ENCODE measurements around the gene SART3.

Gene SART3, protein sequence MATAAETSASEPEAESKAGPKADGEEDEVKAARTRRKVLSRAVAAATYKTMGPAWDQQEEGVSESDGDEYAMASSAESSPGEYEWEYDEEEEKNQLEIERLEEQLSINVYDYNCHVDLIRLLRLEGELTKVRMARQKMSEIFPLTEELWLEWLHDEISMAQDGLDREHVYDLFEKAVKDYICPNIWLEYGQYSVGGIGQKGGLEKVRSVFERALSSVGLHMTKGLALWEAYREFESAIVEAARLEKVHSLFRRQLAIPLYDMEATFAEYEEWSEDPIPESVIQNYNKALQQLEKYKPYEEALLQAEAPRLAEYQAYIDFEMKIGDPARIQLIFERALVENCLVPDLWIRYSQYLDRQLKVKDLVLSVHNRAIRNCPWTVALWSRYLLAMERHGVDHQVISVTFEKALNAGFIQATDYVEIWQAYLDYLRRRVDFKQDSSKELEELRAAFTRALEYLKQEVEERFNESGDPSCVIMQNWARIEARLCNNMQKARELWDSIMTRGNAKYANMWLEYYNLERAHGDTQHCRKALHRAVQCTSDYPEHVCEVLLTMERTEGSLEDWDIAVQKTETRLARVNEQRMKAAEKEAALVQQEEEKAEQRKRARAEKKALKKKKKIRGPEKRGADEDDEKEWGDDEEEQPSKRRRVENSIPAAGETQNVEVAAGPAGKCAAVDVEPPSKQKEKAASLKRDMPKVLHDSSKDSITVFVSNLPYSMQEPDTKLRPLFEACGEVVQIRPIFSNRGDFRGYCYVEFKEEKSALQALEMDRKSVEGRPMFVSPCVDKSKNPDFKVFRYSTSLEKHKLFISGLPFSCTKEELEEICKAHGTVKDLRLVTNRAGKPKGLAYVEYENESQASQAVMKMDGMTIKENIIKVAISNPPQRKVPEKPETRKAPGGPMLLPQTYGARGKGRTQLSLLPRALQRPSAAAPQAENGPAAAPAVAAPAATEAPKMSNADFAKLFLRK

DNA sequence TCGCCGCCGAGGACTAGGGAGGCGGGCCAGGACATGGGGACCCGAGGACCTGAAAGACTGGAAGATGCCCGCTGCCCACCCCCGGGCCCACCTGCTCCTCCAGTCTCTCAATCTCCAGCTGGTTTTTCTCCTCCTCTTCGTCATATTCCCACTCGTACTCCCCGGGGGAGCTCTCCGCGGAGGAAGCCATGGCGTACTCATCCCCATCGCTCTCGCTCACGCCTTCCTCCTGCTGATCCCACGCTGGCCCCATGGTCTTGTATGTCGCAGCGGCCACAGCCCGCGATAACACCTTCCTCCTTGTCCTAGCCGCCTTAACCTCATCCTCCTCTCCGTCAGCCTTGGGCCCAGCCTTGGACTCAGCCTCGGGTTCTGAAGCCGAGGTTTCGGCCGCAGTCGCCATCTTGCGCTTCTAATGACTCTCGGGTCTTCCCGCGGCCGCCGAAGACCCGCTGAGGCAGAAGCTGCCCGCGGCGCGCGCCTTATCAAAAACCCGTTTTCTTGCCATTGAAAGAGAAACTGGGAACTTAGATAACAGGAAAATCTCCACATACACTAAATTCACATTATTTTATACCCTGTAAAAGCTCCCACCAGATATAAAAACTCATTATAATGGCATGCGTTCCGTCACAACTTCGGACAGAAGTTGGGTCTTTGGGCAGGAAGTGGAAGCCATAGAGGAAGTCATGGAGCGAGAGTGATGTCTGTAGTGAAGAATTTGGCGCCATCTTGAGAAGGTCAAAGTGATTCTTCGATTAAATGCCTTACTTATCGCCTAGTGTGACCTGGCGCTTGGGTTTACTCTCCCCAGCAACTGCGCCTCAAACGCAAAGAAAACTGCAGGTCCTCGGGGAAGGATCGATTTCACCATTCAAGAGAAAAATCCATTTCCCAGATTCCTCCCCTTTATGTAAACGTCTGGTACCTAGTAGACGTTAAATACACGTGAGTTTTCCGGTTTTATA is at the start of gene SART3:
Gene SART3 (minus strand): TSS at position 422 of the 968 bp plus-strand sequence. CDS start 19 bp downstream, at position 403.
- DNase-seq: peak; percentile 75

DNA sequence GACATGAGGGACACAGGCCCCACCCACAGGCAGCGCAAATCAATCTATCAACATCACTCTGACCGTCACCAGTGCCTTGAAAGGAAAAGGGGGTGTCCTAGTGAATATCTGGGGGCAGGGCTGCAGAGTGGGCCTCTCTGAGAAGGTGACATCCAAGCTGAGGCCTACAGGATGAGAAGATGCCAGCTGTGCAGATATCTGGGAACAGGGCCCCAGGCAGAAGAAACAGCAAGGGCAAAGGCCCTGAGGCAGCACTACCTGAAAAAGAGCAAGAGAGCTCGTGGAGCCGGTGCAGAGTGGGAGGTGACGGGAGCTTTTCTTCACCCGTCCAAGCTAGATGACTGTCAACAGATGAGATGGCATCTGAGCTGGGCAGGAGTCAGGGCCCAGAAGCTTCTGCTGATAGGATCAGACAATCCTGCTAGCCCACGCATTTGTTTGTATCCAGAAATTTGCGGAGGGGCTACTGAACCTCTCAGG is 49.4 kb upstream of the SART3 start:
- no peak for DNase-seq

DNA sequence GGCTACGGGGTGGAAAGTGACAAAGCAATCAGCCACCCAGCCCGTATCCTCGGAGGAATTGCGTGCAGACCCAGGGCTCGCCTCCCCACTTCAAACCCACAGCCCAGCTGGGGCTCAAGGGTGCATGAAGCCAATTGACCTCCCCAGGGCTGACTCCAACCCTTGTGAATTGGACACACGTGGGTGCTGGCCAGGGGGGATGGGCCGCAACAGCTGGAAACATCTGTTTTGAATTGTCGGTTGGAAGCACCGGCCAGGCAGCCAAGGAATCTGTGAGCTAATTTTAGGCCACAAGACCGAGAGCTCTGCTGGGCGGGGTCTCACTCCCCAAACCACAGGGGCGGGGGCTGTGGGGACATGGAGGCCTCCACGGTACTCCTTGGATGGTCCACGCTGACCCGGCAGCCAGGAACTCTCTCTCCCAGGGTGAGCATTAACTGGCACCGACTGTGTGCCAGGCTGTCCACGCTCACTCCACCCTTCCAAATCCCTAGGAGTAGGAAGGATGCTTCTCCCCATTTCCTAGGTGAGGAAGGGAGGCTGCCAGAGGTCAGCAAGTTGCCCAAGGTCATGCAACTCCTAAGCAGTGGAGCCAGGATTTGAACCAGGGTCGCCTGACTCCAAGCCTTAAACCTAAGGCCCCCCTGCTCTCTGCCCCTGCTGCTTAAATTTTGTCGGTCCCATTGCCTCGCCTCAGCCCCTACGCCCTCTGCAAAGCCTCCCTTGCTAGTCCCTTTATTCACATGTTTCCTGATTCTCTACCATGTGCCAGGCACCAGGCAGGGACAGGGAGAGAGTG is 48.8 kb upstream of the SART3 start:
- no peak for DNase-seq

DNA sequence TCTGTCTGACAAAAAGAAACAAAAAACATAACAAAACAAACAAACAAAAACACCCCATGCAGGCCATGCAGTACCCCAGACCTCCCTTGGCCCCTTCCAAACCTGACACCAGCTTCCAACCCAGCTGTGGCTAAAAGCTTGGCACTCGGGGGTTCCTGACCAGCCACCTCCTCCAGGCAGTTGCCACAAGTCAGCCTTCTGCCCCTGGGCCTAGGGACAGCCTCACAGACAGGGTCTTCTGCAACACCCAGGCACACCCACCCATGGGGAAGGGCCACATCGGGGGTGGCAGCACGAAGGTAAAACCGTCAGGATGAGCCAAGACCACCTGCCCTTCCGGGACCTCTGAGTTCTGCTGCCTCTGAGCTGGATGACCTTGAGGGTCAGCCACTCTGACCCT is 47.6 kb upstream of the SART3 start:
- DNase-seq: no peak

DNA sequence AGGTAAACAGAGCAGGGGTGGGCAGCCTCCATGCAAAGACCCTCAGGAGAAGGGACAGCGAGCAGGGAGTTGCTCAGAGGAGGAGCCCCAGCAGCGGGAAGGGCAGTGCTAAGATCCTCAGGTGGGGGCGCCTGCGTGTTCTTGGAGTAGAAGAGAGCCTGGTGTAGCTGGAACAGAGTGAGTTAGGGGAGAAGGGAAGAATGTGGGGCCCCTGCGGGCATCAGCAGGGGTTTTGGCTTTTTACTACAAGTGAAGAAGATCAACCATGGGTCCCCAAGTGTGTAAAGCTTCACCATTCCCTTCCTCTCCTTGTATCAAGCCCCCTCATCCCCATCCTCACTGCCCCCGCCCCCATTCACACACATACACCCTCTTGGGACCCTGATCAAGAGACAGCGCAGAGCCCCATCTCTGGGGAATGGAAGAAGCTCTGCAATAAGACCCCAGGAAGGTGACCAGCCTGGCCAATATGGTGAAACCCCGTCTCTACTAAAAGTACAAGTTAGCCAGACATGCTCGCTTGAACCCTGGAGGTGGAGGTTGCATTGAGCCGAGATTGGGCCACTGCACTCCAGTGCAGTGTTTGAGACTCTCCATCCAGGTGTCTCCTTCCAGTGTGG is 47.1 kb upstream of the SART3 start:
- DNase-seq: no peak

DNA sequence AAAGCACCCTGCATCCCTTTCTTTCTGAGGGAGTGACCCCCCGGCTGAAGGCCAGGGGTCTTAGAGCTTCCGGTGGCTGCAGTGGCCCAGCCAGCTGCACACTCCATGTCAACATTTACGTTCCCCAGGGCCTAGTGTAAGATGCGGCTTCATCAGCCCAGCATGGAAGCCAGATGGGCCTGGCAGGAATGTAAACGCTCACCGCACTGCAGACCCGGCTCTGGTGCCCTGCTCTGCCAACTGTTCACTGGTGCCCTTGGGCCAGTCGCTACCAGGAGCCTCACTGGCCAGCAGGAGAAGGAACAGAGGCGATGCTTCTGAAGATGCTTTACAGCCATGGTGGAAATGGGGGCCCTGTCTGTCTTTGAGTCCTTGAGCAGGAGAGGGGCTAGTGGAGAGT is 45.5 kb upstream of the SART3 start:
- DNase-seq: no peak

DNA sequence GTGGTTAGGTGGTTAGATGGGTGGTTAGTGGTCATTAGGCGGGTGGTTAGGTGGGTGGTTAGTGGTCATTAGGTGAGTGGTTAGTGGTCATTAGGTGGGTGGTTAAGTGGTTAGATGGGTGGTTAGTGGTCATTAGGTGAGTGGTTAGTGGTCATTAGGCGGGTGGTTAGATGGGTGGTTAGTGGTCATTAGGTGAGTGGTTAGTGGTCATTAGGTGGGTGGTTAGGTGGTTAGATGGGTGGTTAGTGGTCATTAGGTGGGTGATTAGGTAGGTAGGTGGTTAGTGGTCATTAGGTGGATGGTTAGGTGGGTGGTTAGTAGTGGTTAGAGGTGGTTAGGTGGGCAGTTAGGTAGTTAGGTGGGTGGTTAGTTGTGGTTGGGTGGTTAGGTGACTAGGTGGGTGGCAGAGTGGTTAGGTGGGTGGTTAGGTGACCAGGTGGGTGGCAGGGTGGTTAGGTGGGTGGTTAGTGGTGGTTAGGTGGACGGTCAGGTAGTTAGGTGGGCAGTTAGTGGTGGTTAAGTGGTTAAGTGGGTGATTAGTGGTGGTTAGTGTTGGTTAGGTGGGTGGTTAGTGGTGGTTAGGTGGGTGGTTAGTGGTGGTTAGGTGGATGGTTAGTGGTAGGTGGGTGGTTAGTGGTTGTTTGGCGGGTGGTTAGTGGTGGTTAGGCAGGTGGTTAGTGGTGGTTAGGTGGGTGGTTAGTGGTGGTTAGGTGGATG is 44.9 kb upstream of the SART3 start:
- DNase-seq: no peak

DNA sequence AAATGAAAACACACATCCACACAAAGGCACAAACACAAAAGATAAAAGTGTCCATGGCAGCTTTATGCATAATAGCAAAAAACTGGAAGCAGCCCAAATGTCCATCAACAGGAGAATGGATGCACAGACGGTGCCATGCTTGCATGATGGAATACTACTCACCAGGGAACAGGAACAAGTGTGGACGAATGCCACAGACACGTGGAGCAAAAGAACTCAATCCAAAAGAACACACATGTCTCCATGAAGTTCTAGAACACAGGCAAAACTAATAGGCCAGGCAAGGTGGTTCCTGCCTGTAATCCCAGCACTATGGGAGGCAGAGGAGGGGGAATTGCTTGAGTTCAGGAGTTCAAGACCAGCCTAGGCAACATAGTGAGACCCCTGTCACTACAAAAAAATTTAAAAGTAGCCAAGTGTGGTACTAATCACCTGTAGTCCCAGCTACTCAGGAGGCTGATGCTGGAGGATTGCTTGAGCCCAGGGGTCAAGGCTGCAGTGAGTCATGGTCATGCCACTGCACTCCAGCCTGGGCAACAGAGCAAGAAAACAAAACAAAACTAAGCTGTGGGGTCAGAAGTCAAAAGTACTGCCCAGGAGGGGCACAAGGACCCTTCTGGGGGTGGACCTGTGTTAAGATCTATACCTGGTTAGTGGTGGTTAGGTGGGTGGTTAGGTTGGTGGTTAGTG is 44.2 kb upstream of the SART3 start:
- no peak for DNase-seq

DNA sequence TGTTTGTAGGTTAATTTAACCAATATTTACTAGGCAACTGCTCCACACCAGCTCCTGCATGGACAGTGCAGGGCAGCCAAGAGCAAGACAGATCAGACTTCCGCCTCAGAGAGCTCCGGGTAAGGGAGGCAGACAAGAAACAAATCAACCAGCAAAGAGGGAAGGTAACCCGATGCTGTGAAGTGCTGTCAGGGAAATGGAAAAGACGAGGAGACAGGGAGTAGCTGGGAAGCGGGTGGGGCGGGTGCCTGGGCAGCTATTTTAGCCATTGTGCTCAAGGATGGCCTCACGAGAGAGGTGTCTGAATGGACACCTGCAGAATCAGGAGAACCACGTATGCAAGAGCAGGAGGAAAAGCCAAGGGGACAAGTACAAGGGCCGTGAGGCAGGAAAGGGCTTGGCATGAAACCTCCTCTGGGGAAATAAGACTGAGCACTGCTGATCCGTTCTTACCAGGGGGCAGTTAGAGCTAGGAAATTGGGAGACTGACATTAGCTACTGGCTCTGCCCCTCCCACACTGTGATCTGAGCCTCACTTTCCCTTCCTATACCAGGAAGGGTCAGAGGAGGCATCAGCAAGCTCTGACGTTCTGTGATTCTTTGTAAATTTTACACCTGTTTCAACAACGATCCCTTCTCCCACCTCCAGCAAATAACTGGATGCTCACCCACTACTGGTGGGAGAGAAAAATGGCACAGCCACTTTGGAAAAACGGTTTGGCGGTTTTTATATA is 43.4 kb upstream of the SART3 start:
- DNase-seq: no peak

DNA sequence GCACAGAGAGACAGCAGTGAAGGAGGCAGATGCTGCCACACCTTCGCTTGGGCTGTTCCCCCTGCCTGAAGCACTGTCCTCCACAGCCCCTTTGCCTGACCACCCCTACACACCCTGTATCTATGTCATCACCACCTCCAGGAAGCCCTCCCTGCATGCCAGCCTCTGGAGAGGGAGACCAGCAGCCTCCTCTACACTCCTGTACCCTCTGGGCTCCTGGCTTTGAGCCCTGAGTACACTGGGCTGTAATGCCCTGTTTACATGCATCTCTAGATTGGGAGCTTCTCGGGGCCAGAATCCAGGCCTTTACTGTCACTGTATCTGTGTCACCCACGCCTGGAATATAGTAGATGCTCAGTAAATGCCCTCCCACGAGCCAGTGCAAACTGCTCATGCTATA is 42.8 kb upstream of the SART3 start:
- DNase-seq: no peak

DNA sequence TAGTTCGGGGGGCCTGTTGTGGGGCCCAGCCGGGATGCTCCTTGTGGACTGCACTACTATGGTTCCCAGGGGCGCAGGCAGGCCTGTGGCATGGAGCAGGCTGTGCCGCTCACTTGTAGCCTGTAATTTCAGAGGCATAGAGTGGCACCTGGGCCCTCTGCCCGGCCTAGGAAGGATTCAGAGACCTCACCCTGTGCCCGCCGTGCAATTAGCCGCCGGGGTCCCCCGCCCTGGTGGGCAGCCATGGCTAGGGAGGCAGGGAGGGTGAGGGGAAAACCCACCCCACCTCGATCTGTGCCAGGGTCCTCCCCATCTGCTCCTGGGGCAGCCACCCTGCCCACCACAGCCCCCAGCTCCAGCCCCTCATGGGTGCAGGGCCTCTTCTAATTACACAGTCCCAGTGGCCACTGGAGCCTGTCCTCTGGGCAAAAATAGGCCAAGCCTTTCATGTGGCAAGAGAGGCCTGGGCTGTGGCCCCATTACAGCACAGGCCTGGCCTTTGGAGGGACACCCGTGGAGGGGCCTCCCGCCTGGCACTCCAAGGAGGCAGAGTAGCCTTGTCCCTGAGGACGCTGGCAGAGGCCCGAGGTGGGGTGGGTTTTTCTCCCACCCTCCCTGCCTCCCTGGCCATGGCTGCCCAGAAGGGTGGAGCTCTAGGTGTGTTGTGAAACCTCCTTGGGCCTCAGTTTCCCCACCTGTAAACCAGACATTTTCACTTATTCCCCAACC is 42.2 kb upstream of the SART3 start:
- no peak for DNase-seq

DNA sequence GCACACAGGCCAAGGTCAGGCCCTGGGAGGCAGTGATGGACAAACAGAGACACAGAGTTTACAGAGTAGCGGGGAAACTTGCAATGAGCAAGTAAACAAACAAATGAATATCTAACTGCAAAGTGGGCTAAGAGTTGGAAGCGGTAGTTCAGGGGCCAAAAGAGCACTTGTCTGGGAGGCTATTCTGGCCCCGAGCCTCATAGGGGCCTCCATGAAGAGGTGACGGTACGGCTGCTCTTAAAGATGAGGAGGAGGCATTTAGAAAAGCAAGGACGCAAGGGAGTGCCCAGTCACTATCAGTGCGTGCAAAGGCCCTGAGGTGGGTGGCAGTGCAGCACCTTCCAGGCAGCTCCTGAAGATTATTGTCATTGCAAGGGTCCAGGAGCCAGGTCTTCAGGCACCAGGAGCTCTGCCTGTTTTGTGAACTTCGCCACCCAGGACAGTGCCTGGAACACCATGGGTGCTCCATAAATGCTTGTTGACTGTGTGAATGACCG is 41.3 kb upstream of the SART3 start:
- no peak for DNase-seq

DNA sequence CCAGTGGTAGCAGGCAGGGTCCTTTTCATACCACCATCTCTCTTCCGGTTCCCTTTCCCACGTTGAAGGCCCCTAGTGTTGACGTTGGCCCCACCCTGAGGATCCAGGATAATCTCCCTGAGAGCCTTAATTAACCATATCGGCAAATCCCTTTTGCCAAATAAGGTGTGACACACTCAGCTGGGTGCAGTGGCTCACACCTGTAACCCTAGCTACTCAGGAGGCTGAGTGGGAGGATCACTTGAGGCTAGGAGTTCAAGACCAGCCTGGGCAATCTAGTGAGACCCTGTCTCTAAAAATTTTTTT is 39.7 kb upstream of the SART3 start:
- DNase-seq: no peak

DNA sequence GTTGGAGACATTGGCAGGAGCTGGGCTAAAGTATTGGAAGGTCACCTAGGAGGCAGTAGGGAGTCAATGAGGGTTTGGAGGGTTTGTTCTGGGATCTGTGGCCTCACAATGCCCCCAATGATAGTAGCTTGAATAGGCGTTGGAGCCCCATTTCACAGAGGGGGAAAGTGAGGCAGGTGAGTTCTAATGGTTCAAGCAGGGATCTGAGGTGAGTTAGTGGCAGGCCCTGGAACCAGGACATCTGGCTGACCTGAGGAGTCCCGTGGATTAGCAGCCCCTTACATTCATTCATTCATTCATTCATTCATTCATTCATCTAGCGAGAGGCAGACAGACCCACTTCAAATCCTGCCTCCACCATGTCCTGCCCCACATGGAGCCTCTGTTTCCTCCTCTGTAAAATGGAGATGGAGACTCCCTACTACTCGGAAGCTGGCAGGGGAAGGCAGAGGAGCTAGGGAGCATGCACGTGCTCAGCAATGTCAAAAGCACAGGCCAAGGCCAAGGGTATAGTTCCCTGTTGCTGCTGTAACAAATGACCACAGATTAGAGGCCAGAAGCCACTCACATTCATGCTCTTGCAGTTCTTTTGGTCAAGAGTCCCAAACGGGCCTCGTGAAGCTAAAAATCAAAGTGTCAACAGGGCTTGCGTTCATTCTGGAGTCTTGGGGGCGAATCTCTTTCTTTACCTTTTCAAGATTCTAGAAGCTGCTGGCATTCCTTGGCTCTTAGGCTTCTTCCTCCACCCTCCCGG is 39.2 kb upstream of the SART3 start:
- no peak for DNase-seq

DNA sequence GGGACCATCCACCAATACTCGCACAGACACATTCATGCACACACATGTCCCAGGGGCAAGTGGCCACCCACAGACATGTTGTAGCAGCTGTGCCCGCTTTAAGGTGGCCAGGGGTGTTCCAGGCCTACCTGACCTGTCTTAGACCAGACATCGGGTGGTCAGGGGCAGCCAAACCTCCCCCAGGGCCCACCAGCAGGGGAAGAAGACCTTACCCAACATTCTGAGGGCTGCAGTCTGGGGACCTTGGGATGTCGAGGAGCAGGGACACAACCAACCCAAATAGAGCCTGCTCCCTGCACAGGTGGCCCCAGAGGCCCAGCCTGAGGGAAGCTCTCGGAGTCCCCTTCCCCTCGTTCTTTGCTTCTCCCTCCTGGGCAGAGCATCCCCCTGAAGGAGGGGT is 38.6 kb upstream of the SART3 start:
- no peak for DNase-seq

DNA sequence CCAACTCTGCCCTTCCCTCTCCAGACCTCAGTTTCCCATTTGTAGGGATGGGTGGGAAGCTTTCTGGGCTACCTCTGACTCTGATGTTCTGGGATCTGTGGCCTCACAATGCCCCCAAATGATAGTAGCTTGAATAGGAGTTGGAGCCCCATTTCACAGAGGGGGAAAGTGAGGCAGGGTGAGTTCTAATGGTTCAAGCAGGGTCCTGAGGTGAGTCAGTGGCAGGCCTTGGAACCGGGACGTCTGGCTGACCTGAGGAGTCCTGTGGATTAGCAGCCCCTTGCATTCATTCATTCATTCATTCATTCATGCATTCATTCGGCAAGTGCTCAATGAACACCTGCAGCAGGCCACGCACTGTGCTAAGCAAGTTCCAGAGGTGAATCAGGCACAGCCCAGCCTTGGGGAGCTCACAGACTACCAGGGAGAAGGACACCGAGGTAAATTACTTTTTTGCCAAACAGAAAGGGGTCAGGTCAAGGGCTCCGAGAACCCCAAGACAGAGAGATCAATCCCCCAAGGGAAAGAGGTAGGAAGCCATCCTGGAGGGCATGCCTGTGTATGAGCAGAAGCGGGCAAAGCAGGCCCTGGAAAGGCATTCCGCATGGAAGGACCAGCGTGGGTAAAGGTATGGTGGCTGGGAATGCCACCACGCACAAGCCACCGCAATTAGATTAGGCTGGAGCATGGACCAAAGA is 37.7 kb upstream of the SART3 start:
- no peak for DNase-seq

All from T1000 (cell line).